ENCODE measurements around the gene VAMP5.

The VAMP5 gene

GRCh38 chr2:85566265-85566664 lies 18.0 kb upstream of the VAMP5 start:
- no peak for TF ChIP-seq CTCF (IDR thresholded peaks at IDR 0.05; ENCODE audit: insufficient read depth, low read length, poor library complexity, severe bottlenecking)
- H3K27me3 ChIP-seq (replicated peaks; ENCODE audit: control insufficient read depth, insufficient read depth, low read length): no peaks in the 10 kb centered on the region
- DNase-seq (ENCODE audit: extremely low read depth, insufficient read length): no peak
- H3K36me3 ChIP-seq (ENCODE audit: control insufficient read depth, insufficient read depth, low read length): no peaks in the 10 kb centered on the region
- no peak overlapping the region for H3K4me3 ChIP-seq (replicated peaks; ENCODE audit: low read depth, low read length)

GRCh38 chr2:85575739-85576138 lies 8.5 kb upstream of the VAMP5 start:
- no peak for TF ChIP-seq CTCF (IDR thresholded peaks at IDR 0.05; ENCODE audit: insufficient read depth, low read length, poor library complexity, severe bottlenecking)
- no peak for DNase-seq (ENCODE audit: extremely low read depth, insufficient read length)
- Histone ChIP-seq H3K36me3 (ENCODE audit: control insufficient read depth, insufficient read depth, low read length) (no peaks in the 10 kb centered on the region), H3K27me3 (replicated peaks; ENCODE audit: control insufficient read depth, insufficient read depth, low read length) (no peaks in the 10 kb centered on the region; the same call in 1 of the 2 replicates), H3K4me3 (replicated peaks; ENCODE audit: low read depth, low read length) (no peak overlapping the region)

GRCh38 chr2:85577063-85577385 lies 7.2 kb upstream of the VAMP5 start:
- peak overlapping the region; percentile 81 for H3K4me3 ChIP-seq (replicated peaks; ENCODE audit: low read depth, low read length)
- DNase-seq (ENCODE audit: extremely low read depth, insufficient read length): no peak
- H3K36me3 ChIP-seq (ENCODE audit: control insufficient read depth, insufficient read depth, low read length): peaks cover 2% of the 10 kb centered on the region; the same call in 1 of the 2 replicates
- no peak for TF ChIP-seq CTCF (IDR thresholded peaks at IDR 0.05; ENCODE audit: insufficient read depth, low read length, poor library complexity, severe bottlenecking)
- H3K27me3 ChIP-seq (replicated peaks; ENCODE audit: control insufficient read depth, insufficient read depth, low read length): no peaks in the 10 kb centered on the region; the same call in 1 of the 2 replicates

- Histone ChIP-seq H3K4me3 (replicated peaks; ENCODE audit: low read depth, low read length) (peak within 1 kb of the TSS; percentile 81), H3K27me3 (replicated peaks; ENCODE audit: control insufficient read depth, insufficient read depth, low read length) (no peaks in the 10 kb centered on the region), H3K36me3 (ENCODE audit: control insufficient read depth, insufficient read depth, low read length) (peaks cover 6% of the 10 kb centered on the region)
- no peak for TF ChIP-seq CTCF (IDR thresholded peaks at IDR 0.05; ENCODE audit: insufficient read depth, low read length, poor library complexity, severe bottlenecking)
- DNase-seq (ENCODE audit: extremely low read depth, insufficient read length): peak; percentile 59
Observed at GRCh38 chr2:85577386-85578242, 6.6 kb upstream of the VAMP5 start, which contains the start of gene VAMP8. VAMP8 (plus strand) TSS chr2:85577586; CDS start chr2:85577647, 61 bp downstream.

- no peak for TF ChIP-seq CTCF (IDR thresholded peaks at IDR 0.05; ENCODE audit: insufficient read depth, low read length, poor library complexity, severe bottlenecking)
- H3K36me3 ChIP-seq (ENCODE audit: control insufficient read depth, insufficient read depth, low read length): peaks cover 6% of the 10 kb centered on the region
- H3K4me3 ChIP-seq (replicated peaks; ENCODE audit: low read depth, low read length): peak overlapping the region; percentile 81
- DNase-seq (ENCODE audit: extremely low read depth, insufficient read length): no peak
- H3K27me3 ChIP-seq (replicated peaks; ENCODE audit: control insufficient read depth, insufficient read depth, low read length): no peaks in the 10 kb centered on the region
Observed at GRCh38 chr2:85578243-85579180, 5.7 kb upstream of the VAMP5 start.
